ENCODE results near the gene KLF6.

The KLF6 gene

GRCh38 chr10:3774018-3774813 lies 10.8 kb downstream of the KLF6 start:
- DNase-seq: no peak

DNA sequence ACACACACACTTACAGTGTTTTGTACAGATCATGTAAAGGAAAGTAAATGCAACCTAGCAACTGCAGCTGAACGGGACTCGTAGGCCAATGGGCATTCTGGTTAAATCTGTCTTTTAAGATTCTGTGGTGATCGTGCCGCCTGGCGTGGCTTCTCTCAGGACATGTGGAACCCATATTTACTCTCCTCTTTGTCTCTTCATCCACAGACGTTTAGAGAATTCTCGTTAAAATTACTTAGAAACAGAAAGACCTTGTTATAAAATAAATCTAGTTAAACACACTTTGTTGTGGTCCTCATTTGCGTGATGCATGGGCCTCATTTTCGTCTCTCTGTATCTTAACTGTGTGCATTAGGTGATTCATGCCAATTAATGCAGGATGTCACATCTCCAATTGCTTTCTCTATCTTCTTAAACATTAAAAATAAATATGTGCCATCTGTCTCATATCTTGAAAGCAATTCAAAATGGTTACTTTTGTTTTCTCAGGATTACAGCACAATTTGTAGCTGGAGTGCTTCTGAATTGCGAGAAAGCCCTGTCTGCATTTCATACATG lies 11.5 kb downstream of the KLF6 start:
- DNase-seq: no peak

DNA sequence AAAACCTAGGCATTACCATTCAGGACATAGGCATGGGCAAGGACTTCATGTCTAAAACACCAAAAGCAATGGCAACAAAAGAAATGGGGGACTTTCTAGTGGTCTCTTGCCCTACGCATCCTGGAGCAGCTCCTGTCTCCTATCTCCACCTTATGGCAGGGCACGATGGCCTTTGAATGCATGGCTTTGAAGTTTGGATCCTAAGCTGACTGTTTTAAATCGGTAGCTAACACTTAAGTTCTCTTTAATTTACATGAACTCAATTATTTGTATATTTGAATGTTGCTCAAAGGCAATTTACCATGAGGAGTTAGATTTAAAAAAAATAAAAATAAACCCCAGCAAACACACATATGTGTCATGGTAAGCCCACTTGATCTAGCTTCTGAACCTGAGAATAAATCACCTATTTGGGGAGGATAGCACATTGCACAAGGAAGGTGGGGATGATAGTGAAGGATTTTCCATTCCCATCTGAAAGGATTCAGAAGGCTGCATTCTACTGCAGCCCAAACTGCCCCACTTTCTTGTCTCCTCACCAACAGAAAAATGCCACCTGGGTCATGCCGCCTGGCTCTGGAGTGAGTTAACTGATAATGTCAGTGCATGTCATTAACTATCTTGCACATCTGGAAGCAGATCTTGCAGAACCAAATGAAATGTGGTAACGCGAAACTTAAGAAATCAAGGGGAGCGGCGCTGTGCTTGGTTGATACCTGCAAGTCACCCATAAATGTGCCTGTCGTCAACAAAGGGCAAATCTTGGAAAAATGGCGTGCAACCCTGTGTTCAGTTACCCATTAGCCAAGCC lies 12.4 kb downstream of the KLF6 start:
- no peak for DNase-seq

- DNase-seq: no peak
Measured at GRCh38 chr10:3770611-3771110, 14.3 kb downstream of the KLF6 start.

GRCh38 chr10:3769556-3769955 lies 15.5 kb downstream of the KLF6 start:
- DNase-seq: no peak

DNA sequence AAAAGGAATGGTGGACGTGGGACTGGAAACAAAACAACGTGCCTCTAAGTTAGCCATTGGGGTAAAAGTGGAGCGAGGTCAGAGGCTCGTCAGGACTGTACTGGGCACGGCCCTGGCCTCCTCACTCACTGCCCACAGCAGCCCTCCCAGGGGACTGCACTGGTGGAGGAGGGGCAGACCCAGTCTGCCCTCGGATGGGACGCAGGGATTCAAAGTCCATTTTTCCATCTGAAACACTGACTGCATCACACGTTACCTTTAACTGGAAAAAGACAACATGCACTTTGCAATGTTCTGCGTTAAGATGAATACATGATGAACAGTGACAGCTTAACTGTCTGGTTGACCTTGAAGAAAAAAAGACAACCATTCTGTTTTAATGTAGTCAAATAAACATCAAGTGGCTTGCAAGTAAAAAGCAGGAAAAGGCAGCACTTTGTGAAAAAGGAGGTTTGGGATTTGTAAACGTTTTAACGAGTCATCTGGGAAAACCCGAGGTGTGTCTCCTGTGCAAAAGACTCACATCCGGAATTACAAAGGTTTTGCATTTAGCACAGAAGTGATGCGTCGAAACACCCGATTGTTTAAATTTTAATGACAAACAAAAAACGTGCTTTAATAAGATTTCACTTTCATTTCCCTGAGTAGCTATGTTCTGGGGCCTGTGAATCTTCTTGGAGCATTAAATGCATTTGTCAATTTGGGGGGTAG lies 18.8 kb downstream of the KLF6 start:
- DNase-seq: no peak

DNA sequence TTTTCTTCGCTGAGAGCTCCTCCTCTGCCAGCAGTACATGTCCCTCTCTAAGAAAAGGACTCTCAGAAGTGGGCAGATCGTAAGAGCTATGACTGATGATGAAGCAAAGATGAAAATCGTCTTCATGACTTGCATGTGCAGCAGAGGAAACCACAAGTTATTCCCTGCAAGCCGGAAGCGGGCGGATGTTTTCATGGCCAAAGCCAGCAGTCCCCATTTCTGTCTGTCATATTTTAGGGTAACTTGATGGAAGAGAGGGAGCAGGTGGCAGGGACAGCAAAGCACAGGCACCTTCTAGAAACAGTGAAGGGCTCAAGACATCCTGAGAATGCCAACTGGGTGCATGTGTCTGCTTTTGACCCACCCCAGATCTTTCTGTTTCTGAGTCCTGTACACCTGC lies 19.9 kb downstream of the KLF6 start:
- DNase-seq: no peak

- DNase-seq: no peak
Measured at GRCh38 chr10:3764626-3765112, 20.3 kb downstream of the KLF6 start.

DNA sequence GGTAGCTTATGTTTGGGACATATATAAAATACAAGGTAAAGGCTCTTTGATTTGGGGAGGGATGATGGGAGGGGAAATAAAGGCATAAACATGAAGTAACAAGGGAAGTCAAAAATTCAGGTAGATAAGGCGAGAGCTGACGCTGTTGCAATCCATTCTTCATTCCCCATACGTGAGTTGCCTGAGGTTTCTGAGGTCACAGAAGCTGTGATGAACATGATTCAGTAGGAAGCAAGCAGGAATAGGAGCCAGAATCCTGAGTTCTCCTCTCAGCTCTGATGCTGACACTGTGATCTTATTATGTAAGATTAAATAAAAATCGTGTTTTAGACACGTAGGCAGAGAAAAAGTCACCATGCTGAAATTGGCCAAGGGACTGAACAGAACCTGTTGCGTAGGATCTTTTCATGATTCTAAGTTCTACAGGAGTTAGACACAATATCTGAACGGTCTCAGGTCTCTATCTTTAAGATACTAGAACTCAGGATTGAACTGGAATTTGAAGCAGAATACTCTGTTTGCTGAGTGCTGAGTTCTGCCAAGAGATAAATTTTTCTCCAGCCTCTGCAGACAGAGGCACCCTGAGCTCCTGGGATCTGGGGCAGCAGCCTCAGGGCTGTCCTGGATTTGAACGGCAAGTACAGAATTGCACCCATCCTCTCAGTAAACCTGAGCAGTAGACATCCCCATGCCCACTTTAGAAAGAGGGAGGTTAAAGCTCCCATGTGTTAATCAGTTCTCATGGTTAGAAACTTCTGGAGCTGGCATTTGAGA lies 21.0 kb downstream of the KLF6 start:
- DNase-seq: no peak

GRCh38 chr10:3763035-3763456 lies 22.0 kb downstream of the KLF6 start:
- DNase-seq: no peak

DNA sequence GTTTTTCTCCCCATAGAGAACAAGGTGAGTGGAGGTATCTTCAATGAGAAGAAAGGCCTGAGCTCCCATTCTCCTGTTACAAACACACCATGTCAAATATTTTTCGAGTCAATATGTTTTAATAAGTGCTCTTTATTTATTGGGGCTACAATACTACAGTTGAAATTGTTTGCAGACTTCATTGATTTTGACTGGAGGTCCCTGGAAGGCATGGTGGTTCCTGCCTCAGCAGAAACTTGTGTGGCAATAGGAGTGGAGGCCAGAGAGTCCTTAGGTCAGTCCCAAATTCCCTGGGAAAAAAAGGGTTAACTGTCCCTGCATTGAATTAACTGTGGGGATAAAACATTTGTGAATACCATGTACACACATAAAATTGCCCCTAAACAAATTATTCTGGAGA lies 22.7 kb downstream of the KLF6 start:
- DNase-seq: no peak

DNA sequence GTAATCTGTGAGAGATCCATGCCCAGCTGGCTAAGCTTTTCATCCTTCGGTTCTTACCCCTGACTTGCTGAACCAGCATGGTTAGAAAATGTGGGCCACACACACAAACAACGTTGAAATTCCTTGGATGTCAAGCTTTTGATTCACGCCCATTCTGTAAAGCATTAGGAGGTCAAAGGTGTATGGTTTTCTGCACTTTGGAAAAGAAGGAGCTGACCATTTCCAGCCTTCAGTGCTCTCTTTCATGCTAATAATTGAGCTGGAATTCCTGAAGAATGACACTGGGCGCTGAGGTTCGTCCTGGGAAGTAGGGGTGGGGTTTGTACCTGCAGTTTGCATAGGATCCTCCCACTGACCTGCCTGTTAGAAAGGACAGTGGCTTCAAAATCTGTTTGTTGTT lies 23.1 kb downstream of the KLF6 start:
- no peak for DNase-seq

DNA sequence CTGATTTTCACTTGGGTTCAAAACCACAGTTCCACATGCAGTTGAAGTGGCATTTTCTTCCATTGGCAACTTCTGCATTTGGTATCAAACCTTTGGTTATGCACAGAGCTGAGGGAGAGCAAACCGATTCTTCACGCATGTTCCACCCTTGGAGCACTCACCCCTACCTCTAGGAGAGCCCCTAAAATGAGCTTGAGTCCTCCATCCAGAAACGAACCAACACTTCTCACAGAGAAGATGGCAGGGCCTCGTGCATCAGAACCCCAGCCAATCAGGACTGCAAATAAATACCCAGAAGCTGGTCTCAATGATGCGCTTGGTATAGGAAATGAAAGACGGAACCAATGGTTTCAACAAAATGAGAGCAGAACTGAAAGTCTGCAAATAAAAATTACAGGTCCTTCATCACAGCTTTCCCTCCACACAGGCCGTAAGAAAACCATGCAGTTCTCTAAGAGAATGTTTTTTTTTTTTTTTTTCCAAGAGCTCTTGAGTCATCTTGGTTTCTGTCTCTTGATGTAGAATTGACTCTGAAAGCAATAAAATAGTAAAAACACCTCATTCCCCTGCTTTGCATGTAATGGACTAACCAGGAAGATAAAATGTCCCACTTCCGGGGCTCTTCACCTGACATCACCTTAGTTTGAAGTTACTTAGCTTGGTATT lies 23.9 kb downstream of the KLF6 start:
- DNase-seq: no peak

- DNase-seq: no peak
Measured at GRCh38 chr10:3760083-3760482, 24.9 kb downstream of the KLF6 start.

DNA sequence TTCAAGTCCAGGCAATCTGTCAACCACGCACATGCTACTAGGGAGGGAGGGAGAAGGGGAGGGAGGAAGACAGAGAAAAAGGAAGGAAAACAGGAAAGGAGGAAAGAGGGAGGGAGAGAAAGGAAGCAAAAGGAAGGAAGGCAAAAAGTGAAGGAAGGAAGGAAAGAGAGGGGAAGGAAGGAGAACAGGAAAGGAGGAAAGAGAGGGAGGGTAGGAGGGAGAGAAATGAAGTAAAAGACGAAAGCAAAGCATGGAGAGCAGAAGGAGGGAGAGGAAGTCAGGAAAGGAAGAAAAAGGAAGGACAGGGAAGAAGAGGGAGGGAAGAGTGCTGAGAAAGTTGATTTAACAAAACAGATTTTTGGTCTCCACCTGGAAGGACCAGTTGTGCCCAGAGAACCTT lies 25.6 kb downstream of the KLF6 start:
- DNase-seq: no peak

DNA sequence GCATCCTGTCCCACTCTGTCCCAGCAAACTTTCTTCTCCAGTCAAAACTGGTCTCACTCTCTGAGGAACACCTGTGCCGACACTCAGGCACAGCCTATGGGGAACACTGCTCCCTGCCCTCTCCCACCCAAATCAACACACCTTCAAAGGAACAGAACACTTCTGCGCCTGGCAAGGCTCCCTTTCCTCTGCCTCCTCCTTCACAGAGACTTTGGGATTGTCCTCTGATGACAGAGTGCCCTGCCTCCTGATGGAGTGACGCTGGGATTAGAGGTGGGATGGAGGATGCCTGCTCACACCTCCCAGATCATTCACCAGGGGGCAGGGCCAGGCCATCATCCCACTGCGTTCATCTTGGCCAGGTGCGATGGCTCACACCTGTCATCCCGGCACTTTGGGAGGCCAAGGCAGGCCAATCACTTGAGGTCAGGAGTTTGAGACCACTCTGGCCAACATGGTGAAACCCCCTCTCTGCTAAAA lies 26.5 kb downstream of the KLF6 start:
- DNase-seq: no peak

- DNase-seq: peak; percentile 67
Measured at GRCh38 chr10:3757638-3758490, 27.1 kb downstream of the KLF6 start.

DNA sequence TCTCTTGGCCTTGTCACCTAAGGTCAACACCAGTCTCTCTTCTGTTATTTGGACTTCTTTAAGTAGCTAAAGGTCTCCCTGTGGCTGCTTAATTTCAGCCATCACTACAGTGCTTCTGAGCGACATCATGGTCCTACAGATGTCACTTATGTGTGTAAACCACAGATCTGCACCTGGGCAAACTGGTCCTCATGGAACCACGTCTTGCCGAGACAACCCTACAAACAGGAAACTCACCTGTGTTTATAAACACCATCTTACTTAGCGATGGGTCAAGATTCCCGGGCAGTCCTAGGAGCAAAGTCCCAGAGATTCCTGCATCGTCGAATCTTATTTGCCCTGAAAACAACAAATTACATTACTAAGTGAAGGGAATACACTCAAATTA lies 27.8 kb downstream of the KLF6 start:
- DNase-seq: no peak

DNA sequence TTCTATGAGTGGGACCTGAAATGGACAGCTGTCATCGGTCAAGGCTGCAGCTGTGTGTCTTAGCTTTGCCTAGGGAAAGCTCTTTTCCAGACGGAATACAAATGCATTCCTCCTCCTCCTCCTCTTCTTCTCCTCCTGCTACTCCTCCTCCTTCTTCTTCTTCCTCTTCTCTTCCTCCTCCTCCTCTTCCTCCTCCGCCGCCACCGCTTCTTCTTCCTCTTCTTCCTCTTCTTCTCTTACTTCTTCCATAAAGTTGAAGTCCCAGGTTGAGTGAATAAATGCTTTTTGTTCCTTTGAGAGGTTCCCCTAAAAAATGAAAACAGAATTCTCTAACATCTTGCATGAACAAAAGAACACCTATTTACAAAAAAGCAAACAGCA lies 28.7 kb downstream of the KLF6 start:
- no peak for DNase-seq

Data from activated effector memory CD4-positive, alpha-beta T cell treated with Interleukin-2 at 50 U/mL for 16 hours (primary cell).